DND-41 (cell line): ENCODE results near the gene GTF2F1.

Experiments
- ATAC-seq: fragments of 200-7000 bp; cut with Tn5 transposase; 3 replicates; pipeline ENCODE4 v1.9.1; 2021; ENCODE audit warnings: low read depth; ENCODE audit not compliant: insufficient read depth
- DNase-seq: peaks from one replicate; pipeline ENCODE4 v3.0.0-alpha.2; 2020
- H2AFZ ChIP-seq: 2 replicates; pipeline ENCODE4 v1.6.0; 2012; ENCODE audit warnings: low read depth, low read length
- H3K27ac ChIP-seq: 2 replicates; pipeline ENCODE4 v1.5.1; 2012; ENCODE audit warnings: low read length, inconsistent platforms
- H3K27me3 ChIP-seq: fragments of 200-600 bp; sonication (generic); 2 replicates; pipeline ENCODE4 v1.6.0; 2012; ENCODE audit warnings: low read length, mild to moderate bottlenecking, inconsistent platforms; ENCODE audit not compliant: insufficient read depth, poor library complexity
- H3K36me3 ChIP-seq: 2 replicates; pipeline ENCODE4 v1.5.1; 2012; ENCODE audit warnings: low read length, inconsistent platforms; ENCODE audit not compliant: insufficient read depth
- H3K4me1 ChIP-seq: 2 replicates; pipeline ENCODE4 v1.5.1; 2012; ENCODE audit warnings: mild to moderate bottlenecking, low read length; ENCODE audit not compliant: insufficient read depth
- H3K4me2 ChIP-seq: 2 replicates; pipeline ENCODE4 v1.6.0; 2012; ENCODE audit warnings: mild to moderate bottlenecking, moderate library complexity, low read length, inconsistent platforms; ENCODE audit not compliant: insufficient read depth
- H3K4me3 ChIP-seq, 2 experiments: fragments of 200-600 bp in 1 of 2; shearing (Covaris generic) in 1 of 2; 2 replicates each; pipeline ENCODE4 v1.5.1; 2012 to 2016; ENCODE audit warnings: inconsistent platforms in 2 of 2, low read length in 2 of 2, mild to moderate bottlenecking in 2 of 2, low read depth in 1 of 2, moderate library complexity in 1 of 2
- H3K79me2 ChIP-seq: 2 replicates; pipeline ENCODE4 v1.6.0; 2012; ENCODE audit warnings: low read length, inconsistent platforms; ENCODE audit not compliant: insufficient read depth
- H3K9ac ChIP-seq: 2 replicates; pipeline ENCODE4 v1.6.0; 2012; ENCODE audit warnings: low read depth, mild to moderate bottlenecking, inconsistent platforms, low read length, moderate library complexity
- H3K9me3 ChIP-seq: 2 replicates; pipeline ENCODE4 v1.5.1; 2012; ENCODE audit warnings: low read length, moderate library complexity, mild to moderate bottlenecking, inconsistent platforms; ENCODE audit not compliant: insufficient read depth, severe bottlenecking
- H4K20me1 ChIP-seq: 2 replicates; pipeline ENCODE4 v1.6.0; 2012; ENCODE audit warnings: low read length; ENCODE audit not compliant: insufficient read depth
- EZH2 ChIP-seq: IDR thresholded peaks from 3 replicates; pipeline ENCODE4 v1.6.1; 2012; ENCODE audit warnings: borderline replicate concordance, low read depth, mild to moderate bottlenecking, moderate library complexity, low read length, inconsistent platforms; ENCODE audit not compliant: severe bottlenecking
- TF ChIP-seq, protein P1 (sequence below): IDR thresholded peaks from 2 replicates; pipeline ENCODE4 v1.5.1; 2012; ENCODE audit warnings: borderline replicate concordance, low read length, moderate library complexity, mild to moderate bottlenecking; ENCODE audit not compliant: poor library complexity, severe bottlenecking; ENCODE audit errors: extremely low read depth

The GTF2F1 gene

DNA sequence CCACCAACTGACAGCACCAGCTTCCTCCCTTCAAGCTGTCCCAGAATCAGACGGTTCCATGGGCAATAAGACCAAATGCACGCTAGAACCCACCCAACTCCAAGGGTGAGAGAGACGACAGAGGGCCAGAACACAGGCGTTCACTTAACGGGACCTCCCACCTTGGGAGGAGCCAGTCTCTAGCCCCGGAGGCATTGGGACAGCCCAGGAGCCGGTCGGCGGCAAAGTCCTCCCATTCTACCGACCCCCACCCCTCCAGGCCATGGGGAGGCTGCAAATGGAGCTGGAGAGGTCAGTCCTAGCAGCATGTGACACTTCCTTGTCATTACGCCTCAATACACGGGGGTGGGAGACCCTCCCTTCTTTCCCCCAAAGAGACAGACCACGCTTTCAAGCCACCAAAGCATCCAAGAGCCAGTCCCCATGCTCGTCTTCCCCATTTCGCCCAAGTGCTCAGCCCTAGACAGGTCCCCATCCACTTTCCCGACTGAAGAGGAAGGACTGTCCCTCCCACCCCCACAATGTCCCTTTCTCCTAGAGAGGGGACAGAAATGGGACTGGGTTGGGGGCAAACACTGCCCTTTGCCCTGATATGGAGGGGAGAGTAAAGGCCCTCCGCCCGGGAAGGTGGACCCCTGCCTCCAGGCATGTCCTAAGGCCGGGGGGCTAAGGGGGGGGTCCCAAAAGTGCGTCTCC is 30.7 kb upstream of the GTF2F1 start:
- TF ChIP-seq, protein P1, sequence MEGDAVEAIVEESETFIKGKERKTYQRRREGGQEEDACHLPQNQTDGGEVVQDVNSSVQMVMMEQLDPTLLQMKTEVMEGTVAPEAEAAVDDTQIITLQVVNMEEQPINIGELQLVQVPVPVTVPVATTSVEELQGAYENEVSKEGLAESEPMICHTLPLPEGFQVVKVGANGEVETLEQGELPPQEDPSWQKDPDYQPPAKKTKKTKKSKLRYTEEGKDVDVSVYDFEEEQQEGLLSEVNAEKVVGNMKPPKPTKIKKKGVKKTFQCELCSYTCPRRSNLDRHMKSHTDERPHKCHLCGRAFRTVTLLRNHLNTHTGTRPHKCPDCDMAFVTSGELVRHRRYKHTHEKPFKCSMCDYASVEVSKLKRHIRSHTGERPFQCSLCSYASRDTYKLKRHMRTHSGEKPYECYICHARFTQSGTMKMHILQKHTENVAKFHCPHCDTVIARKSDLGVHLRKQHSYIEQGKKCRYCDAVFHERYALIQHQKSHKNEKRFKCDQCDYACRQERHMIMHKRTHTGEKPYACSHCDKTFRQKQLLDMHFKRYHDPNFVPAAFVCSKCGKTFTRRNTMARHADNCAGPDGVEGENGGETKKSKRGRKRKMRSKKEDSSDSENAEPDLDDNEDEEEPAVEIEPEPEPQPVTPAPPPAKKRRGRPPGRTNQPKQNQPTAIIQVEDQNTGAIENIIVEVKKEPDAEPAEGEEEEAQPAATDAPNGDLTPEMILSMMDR = no peak
- Histone ChIP-seq H3K79me2 (peaks cover 58% of the 10 kb centered on the region), H3K36me3 (peaks cover 54% of the 10 kb centered on the region), H3K27ac (peak overlapping the region; percentile 74), H3K27me3 (no peaks in the 10 kb centered on the region), H2AFZ (no peak overlapping the region), H3K9me3 (no peaks in the 10 kb centered on the region), H3K4me3 (peak overlapping the region; percentile 90 to 95; a peak in 3 of 4 replicates), H3K4me2 (peak overlapping the region; percentile 97), H3K9ac (peak overlapping the region; percentile 89), H4K20me1 (peaks cover 55% of the 10 kb centered on the region), H3K4me1 (peaks cover 39% of the 10 kb centered on the region)
- ATAC-seq (no peak), DNase-seq (peak; percentile 51)

DNA sequence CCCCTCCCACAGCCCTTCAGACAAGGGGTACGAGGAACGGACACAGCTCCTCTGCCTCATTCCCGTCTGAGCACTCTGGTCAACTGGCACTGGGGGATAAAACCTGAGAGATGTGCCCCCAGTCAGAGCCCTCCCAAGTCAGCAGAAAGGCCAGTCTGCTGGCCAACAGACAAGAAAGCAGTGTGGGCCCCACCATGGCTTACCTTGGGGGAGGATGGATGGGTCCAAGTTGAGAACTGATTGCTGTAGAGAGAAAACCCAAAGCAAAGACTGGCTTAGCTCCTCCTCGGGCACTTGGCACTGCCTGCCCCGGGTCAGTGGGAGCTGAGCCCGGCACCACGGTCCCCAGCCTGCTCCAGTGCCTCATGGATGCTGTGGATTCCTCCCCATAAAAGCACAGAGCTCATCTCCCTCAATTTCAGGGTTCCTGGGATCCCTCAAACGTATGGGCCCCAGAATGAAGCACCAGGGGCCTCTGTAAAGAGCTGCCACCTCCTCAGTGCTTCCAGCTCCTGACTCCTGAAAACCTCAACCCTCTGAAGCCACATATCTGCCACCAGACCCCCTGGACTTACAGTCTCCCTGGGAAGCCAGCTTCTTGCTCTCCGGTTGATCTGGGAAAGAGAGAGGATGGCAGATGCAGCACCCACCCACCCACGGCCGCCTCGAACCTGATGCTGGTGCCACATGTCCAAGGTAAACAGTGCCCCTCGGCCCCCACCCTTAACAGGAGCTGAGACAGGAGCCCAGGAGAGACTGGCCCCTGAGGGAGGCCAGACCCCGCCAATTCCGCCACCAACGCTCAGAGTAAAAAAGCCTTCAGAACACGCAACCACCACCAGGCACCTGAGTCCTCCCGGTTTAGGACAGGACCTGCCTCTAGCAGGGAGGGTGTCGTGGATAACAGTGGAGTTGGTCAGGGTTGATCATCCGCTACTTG is 28.4 kb upstream of the GTF2F1 start:
- no peak for ATAC-seq
- Histone ChIP-seq H3K36me3 (peaks cover 77% of the 10 kb centered on the region), H3K27ac (no peak overlapping the region), H4K20me1 (peaks cover 78% of the 10 kb centered on the region), H3K9ac (no peak overlapping the region), H2AFZ (no peak overlapping the region), H3K4me1 (peaks cover 37% of the 10 kb centered on the region), H3K79me2 (peaks cover 69% of the 10 kb centered on the region), H3K27me3 (no peaks in the 10 kb centered on the region), H3K4me2 (peak overlapping the region; percentile 97), H3K4me3 (peak overlapping the region in 1 of 2 experiments; percentile 90; a peak in 1 of 4 replicates), H3K9me3 (no peaks in the 10 kb centered on the region)
- no peak for DNase-seq
- no peak for TF ChIP-seq EZH2
- TF ChIP-seq, protein P1 = no peak

DNA sequence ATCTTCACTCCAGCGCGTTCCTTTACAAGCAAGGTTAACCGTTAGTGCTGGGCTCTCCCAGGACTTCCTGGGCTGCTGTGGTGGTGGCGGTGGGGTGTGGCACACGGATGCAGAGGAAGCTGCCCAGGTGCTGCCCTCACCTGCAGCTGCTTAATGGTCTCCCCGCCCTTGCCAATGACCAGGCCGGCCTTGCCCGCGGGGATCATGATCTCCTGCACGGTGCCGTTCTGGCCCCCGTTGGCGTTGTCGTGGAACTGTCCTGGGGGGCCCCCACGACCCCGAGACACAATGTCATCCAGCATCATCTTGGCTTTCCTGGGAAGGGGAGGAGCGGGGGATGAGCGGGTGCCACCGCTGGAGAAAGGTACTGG is 25.6 kb upstream of the GTF2F1 start:
- TF ChIP-seq EZH2 = no peak
- TF ChIP-seq, protein P1 = no peak
- no peaks in the 10 kb centered on the region for H3K9me3 ChIP-seq
- H3K9ac ChIP-seq = no peak overlapping the region
- DNase-seq (no peak), ATAC-seq (no peak)
- no peak overlapping the region for H3K4me3 ChIP-seq
- no peak overlapping the region for H3K27ac ChIP-seq
- peaks cover 23% of the 10 kb centered on the region for H3K4me1 ChIP-seq
- peaks cover 60% of the 10 kb centered on the region for H3K79me2 ChIP-seq
- H3K4me2 ChIP-seq = no peak overlapping the region
- H3K27me3 ChIP-seq = no peaks in the 10 kb centered on the region
- no peak overlapping the region for H2AFZ ChIP-seq
- H4K20me1 ChIP-seq = peaks cover 94% of the 10 kb centered on the region
- H3K36me3 ChIP-seq = peaks cover 98% of the 10 kb centered on the region
